ENCODE measurements around the gene PPP2R2C. TPM values are rescaled to one million over a fixed set of nuclear protein-coding genes. Genes with fewer than 3 reads are reported as not detected.

Gene PPP2R2C
- total and polyA plus RNA-seq, 2 experiments from 2014 or later = not detected

DNA sequence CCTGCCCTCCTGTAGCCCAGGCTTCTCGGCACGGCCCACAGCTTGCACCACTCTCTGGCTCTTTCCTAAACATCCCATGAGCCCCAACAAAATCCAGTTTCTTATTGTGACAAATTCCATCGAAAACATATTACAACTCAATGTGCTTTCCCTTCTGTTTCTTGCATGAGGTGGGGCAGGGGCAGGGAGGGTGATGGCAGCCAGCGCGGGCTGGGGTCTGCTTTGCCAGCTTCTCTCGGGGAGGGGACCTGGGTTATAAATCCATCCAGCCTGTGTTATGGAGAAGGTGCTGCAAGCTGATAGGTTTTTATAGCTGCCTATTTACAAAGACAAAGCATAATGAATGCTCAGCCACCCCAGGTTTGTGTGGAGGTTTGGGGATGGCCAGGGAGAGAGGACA is 21.1 kb downstream of the PPP2R2C start:
- Histone ChIP-seq H3K27ac (no peak overlapping the region), H3K27me3 (replicated peaks; ENCODE audit: insufficient read depth) (peaks cover 16% of the 10 kb centered on the region; the same call in 1 of the 2 replicates), H2AFZ (no peak overlapping the region), H3K4me1 (ENCODE audit: insufficient read depth) (no peaks in the 10 kb centered on the region), H3K36me3 (ENCODE audit: low read depth) (no peaks in the 10 kb centered on the region), H3F3A (ENCODE audit: insufficient read depth) (no peaks in the 10 kb centered on the region), H3K9ac (no peak overlapping the region), H3K9me3 (ENCODE audit: low read depth) (no peaks in the 10 kb centered on the region), H3K4me3 (no peak overlapping the region), H4K20me1 (ENCODE audit: insufficient read depth) (no peaks in the 10 kb centered on the region), H3K79me2 (ENCODE audit: insufficient read depth) (no peaks in the 10 kb centered on the region), H3K4me2 (ENCODE audit: unreplicated experiment) (no peak overlapping the region), H3K9me2 (ENCODE audit: insufficient read depth) (no peaks in the 10 kb centered on the region)
- in situ Hi-C loops (cut with MboI) = no loop called here
- no peak for DNase-seq
- WGBS, 2 experiments (ENCODE audit: low coverage in 1 of 2, low lambda C conversion rate in 2 of 2, missing lambda C conversion rate in 2 of 2) = 17 to 19% methylated on average over 6 of the region's 6 CpGs
- no peak for TF ChIP-seq EZH2 (IDR thresholded peaks at IDR 0.05; ENCODE audit: insufficient read depth, poor library complexity, severe bottlenecking)
- TF ChIP-seq EZH2phosphoT487 (IDR thresholded peaks at IDR 0.05; ENCODE audit: insufficient read depth, low read depth) = no peak

DNA sequence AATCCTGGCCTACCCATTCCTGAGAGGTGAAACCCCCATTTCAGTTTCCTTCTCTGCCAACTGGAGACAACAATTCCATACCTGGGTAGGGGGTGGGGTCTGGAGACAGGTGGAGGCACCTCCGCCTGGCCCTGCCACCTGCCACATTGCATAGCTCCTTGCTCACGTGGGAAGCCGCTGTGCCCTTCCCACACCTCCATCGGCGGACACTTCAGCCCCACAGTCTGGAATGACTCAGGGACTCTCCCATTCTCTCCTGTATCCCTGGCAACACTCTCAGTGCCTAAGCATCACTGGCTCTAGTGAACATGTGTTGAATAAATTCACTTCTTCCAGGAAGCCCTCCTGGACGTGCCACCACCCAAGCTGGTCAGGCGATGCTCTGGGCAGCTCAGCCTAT is 21.7 kb downstream of the PPP2R2C start:
- Histone ChIP-seq H3K27me3 (replicated peaks; ENCODE audit: insufficient read depth) (peaks cover 21% of the 10 kb centered on the region; the same call in 1 of the 2 replicates), H3K79me2 (ENCODE audit: insufficient read depth) (no peaks in the 10 kb centered on the region), H3K36me3 (ENCODE audit: low read depth) (no peaks in the 10 kb centered on the region), H3K27ac (no peak overlapping the region), H3K4me1 (ENCODE audit: insufficient read depth) (no peaks in the 10 kb centered on the region), H3K4me3 (no peak overlapping the region), H4K20me1 (ENCODE audit: insufficient read depth) (no peaks in the 10 kb centered on the region), H3K9me3 (ENCODE audit: low read depth) (no peaks in the 10 kb centered on the region), H2AFZ (no peak overlapping the region), H3F3A (ENCODE audit: insufficient read depth) (no peaks in the 10 kb centered on the region), H3K9ac (no peak overlapping the region), H3K9me2 (ENCODE audit: insufficient read depth) (no peaks in the 10 kb centered on the region), H3K4me2 (ENCODE audit: unreplicated experiment) (no peak overlapping the region)
- in situ Hi-C loops (cut with MboI) = no loop called here
- DNase-seq = no peak
- WGBS, 2 experiments (ENCODE audit: low coverage in 1 of 2, low lambda C conversion rate in 2 of 2, missing lambda C conversion rate in 2 of 2) = 55 to 65% methylated on average over 7 of the region's 7 CpGs
- no peak for TF ChIP-seq EZH2 (IDR thresholded peaks at IDR 0.05; ENCODE audit: insufficient read depth, poor library complexity, severe bottlenecking)
- no peak for TF ChIP-seq EZH2phosphoT487 (IDR thresholded peaks at IDR 0.05; ENCODE audit: insufficient read depth, low read depth)

DNA sequence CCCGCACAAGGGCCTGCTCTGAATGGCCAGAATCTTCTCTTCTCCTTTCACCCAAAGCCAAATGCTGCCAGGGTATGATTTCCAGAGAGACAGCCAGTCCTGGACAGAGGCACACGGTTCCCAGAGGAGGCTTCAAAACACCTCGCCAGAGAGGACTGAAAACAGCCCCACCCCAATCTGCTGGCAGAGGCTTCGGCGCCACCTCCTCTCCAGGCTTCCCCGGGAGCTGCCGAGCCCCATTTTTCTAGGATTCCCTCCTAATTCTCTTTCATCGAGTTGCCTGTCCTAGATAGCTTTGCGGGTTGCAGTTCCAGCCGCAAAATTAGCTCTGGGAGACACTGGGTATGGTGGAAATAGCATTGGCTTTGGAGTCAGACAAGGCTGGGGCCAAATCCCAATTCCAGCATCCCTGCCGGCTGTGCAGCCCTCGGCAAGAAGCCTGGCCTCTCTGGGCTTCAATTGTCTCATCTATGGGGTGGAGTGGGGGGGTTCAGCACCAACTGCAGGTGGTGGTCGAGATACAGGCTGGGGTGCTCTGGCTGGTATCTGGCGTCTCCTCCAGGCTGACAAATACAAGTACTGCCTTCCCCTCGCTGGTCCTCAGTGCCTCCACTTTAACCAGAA is 22.6 kb downstream of the PPP2R2C start:
- Histone ChIP-seq H3K9me2 (ENCODE audit: insufficient read depth) (no peaks in the 10 kb centered on the region), H3K4me3 (no peak overlapping the region), H3K79me2 (ENCODE audit: insufficient read depth) (no peaks in the 10 kb centered on the region), H3F3A (ENCODE audit: insufficient read depth) (no peaks in the 10 kb centered on the region), H4K20me1 (ENCODE audit: insufficient read depth) (no peaks in the 10 kb centered on the region), H2AFZ (no peak overlapping the region), H3K36me3 (ENCODE audit: low read depth) (no peaks in the 10 kb centered on the region), H3K27me3 (replicated peaks; ENCODE audit: insufficient read depth) (peaks cover 26% of the 10 kb centered on the region), H3K9me3 (ENCODE audit: low read depth) (no peaks in the 10 kb centered on the region), H3K4me1 (ENCODE audit: insufficient read depth) (no peaks in the 10 kb centered on the region), H3K27ac (no peak overlapping the region), H3K9ac (no peak overlapping the region), H3K4me2 (ENCODE audit: unreplicated experiment) (no peak overlapping the region)
- in situ Hi-C loops (cut with MboI) = no loop called here
- no peak for DNase-seq
- TF ChIP-seq EZH2 (IDR thresholded peaks at IDR 0.05; ENCODE audit: insufficient read depth, poor library complexity, severe bottlenecking) (no peak), EZH2phosphoT487 (IDR thresholded peaks at IDR 0.05; ENCODE audit: insufficient read depth, low read depth) (no peak)
- WGBS, 2 experiments (ENCODE audit: low coverage in 1 of 2, low lambda C conversion rate in 2 of 2, missing lambda C conversion rate in 2 of 2) = 20 to 23% methylated on average over 15 of the region's 15 CpGs

DNA sequence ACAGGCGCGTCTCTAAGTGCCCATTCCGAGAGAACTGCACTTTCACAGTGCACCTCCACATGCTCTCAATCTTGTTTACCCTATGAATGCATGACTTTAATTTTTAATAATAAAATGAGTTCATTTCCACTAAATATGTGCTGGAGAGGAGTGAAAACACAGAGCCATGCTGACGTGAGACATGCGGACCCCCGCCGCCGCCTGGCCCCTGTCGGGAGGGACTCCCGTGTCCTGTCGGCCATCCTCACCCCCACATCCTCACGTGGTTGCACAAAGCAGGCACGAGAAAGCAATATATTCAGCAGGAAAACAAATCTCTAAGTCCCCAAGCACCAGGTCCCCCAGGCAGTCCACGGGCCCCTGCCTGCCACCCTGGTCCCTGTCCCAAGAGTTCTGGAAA is 23.1 kb downstream of the PPP2R2C start:
- in situ Hi-C loops (cut with MboI) = no loop called here
- 49 to 57% methylated on average over 14 of the region's 14 CpGs for WGBS, 2 experiments (ENCODE audit: low coverage in 1 of 2, low lambda C conversion rate in 2 of 2, missing lambda C conversion rate in 2 of 2)

More for the DNA sequence above, 23.1 kb downstream of the PPP2R2C start:
- TF ChIP-seq EZH2phosphoT487 (IDR thresholded peaks at IDR 0.05; ENCODE audit: insufficient read depth, low read depth) (no peak), EZH2 (IDR thresholded peaks at IDR 0.05; ENCODE audit: insufficient read depth, poor library complexity, severe bottlenecking) (no peak)
- Histone ChIP-seq H4K20me1 (ENCODE audit: insufficient read depth) (no peaks in the 10 kb centered on the region), H3K9me3 (ENCODE audit: low read depth) (no peaks in the 10 kb centered on the region), H3K27ac (no peak overlapping the region), H3K9ac (no peak overlapping the region), H3K4me3 (no peak overlapping the region), H3K4me2 (ENCODE audit: unreplicated experiment) (no peak overlapping the region), H3K36me3 (ENCODE audit: low read depth) (no peaks in the 10 kb centered on the region), H2AFZ (no peak overlapping the region), H3K4me1 (ENCODE audit: insufficient read depth) (no peaks in the 10 kb centered on the region), H3F3A (ENCODE audit: insufficient read depth) (no peaks in the 10 kb centered on the region), H3K79me2 (ENCODE audit: insufficient read depth) (no peaks in the 10 kb centered on the region), H3K9me2 (ENCODE audit: insufficient read depth) (no peaks in the 10 kb centered on the region), H3K27me3 (replicated peaks; ENCODE audit: insufficient read depth) (peaks cover 26% of the 10 kb centered on the region)
- DNase-seq = no peak
